Cardiac fibroblast (primary cell): ENCODE data around the gene LBX2.
A peak's percentile ranks its signal among the peaks of the same experiment; 100 is the strongest.

Source experiments
- DNase-seq, 2 donors: peaks; one replicate each; pipeline versions ENCODE4 v3.0.0 to v3.0.0-alpha.2; 2010; ENCODE audit warnings: low read depth in 2 of 2
- H3K4me3 ChIP-seq, 2 donors: replicated peaks in 1 of 2; 1 replicate in 1 of 2; 2 replicates in 1 of 2; pipeline ENCODE4 v1.5.1; 2011; ENCODE audit warnings: low read depth in 2 of 2, low read length in 2 of 2, mild to moderate bottlenecking in 2 of 2, moderate library complexity in 1 of 2
- CTCF ChIP-seq: IDR thresholded peaks from one replicate; pipeline ENCODE4 v1.5.1; 2011; ENCODE audit warnings: low read depth, mild to moderate bottlenecking, low read length, inconsistent platforms

LBX2 gene

GRCh38 chr2:74537140-74537539, 37.7 kb upstream of the LBX2 start:
- no peak overlapping the region for H3K4me3 ChIP-seq
- DNase-seq, result peak in 1 of 2 donors; percentile 29
- no peak for TF ChIP-seq CTCF

GRCh38 chr2:74536166-74536950, 37.0 kb upstream of the LBX2 start:
- DNase-seq, result no peak
- H3K4me3 ChIP-seq, result no peak overlapping the region
- no peak for TF ChIP-seq CTCF

GRCh38 chr2:74535440-74535965, 36.1 kb upstream of the LBX2 start:
- no peak for TF ChIP-seq CTCF
- no peak overlapping the region for H3K4me3 ChIP-seq
- no peak for DNase-seq

- H3K4me3 ChIP-seq, result no peak overlapping the region
- no peak for DNase-seq
- TF ChIP-seq CTCF, result no peak
Observed at GRCh38 chr2:74534411-74534810, 35.0 kb upstream of the LBX2 start.

GRCh38 chr2:74533464-74533863, 34.1 kb upstream of the LBX2 start:
- no peak for DNase-seq
- no peak overlapping the region for H3K4me3 ChIP-seq
- no peak for TF ChIP-seq CTCF

GRCh38 chr2:74532222-74532621, 32.8 kb upstream of the LBX2 start:
- peak; percentile 66 to 71 for DNase-seq
- peak; percentile 12 for TF ChIP-seq CTCF
- no peak overlapping the region for H3K4me3 ChIP-seq
